ENCODE results near the gene ADIPOQ. TPM values are rescaled to one million over a fixed set of nuclear protein-coding genes. Genes with fewer than 3 reads are reported as not detected.
"Not testable (repeated sequence)": the region's sequence is repeated elsewhere in the genome, so short reads cannot be mapped to it uniquely, and the experiment has no call there.

The ADIPOQ gene
- total RNA-seq, 1 donor from 2014 or later = 0.05 TPM

DNA sequence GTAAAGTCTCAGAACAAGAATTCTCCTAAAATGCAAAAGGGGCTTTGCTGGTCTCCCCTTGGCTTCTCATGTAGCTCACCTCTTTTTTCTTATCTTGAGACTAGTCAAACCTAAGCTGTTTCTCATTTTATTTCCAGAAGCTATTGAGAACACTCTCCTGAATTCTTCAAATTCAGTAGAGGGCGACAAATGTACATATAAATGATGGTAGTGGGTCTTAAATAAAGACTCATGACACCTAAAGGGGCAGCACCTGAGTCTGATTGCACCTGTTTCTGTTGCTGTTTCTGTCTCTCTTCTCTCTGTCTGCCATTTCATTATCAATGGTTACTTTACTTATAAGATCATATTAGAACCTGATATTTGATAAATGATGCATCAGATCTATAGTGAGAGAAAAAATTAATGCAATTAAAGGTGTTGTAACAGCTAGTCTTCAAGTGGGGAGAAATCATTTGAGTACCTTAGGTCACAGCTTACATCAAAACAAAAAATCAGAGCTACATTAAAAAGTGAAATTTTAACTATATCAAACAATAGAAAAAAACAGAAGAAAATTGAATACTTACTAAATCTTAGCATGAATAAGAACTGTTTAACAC is 7.0 kb downstream of the ADIPOQ start:
- Mint-ChIP-seq H3K27me3 (ENCODE audit: low read depth) (peaks cover 17% of the 10 kb centered on the region), H3K36me3 (ENCODE audit: low read depth) (no peaks in the 10 kb centered on the region), H3K4me1 (ENCODE audit: low read depth) (no peaks in the 10 kb centered on the region), H3K4me3 (ENCODE audit: unreplicated experiment) (no peak overlapping the region), H3K27ac (ENCODE audit: unreplicated experiment) (no peak overlapping the region), H3K9me3 (ENCODE audit: low read depth) (no peaks in the 10 kb centered on the region)
- DNase-seq (ENCODE audit: low spot score) = no peak
- TF ChIP-seq, protein P1, sequence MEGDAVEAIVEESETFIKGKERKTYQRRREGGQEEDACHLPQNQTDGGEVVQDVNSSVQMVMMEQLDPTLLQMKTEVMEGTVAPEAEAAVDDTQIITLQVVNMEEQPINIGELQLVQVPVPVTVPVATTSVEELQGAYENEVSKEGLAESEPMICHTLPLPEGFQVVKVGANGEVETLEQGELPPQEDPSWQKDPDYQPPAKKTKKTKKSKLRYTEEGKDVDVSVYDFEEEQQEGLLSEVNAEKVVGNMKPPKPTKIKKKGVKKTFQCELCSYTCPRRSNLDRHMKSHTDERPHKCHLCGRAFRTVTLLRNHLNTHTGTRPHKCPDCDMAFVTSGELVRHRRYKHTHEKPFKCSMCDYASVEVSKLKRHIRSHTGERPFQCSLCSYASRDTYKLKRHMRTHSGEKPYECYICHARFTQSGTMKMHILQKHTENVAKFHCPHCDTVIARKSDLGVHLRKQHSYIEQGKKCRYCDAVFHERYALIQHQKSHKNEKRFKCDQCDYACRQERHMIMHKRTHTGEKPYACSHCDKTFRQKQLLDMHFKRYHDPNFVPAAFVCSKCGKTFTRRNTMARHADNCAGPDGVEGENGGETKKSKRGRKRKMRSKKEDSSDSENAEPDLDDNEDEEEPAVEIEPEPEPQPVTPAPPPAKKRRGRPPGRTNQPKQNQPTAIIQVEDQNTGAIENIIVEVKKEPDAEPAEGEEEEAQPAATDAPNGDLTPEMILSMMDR (IDR thresholded peaks at IDR 0.05) = peak; percentile 92

DNA sequence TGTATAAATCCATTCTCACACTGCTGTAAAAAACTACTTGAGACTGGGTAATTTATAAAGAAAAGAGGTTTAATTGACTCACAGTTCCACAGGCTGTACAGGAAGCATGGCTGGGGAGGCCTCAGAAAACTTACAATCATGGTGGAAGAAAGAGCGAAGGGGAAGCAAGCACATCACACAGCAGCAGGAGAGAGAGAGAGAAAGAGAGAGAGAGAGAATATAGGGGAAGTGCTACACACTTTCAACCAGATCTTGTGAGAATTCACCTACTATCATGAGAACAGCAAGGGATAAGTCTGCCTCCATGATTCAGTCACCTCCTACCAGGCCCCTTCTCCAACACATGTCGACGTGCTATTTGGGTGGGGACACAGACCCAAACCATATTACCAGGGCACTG is 9.3 kb downstream of the ADIPOQ start:
- not testable (repeated sequence) for H3K4me3 Mint-ChIP-seq (ENCODE audit: unreplicated experiment); H3K9me3 Mint-ChIP-seq (ENCODE audit: low read depth); H3K27ac Mint-ChIP-seq (ENCODE audit: unreplicated experiment); H3K4me1 Mint-ChIP-seq (ENCODE audit: low read depth); H3K27me3 Mint-ChIP-seq (ENCODE audit: low read depth); DNase-seq (ENCODE audit: low spot score); H3K36me3 Mint-ChIP-seq (ENCODE audit: low read depth)

DNA sequence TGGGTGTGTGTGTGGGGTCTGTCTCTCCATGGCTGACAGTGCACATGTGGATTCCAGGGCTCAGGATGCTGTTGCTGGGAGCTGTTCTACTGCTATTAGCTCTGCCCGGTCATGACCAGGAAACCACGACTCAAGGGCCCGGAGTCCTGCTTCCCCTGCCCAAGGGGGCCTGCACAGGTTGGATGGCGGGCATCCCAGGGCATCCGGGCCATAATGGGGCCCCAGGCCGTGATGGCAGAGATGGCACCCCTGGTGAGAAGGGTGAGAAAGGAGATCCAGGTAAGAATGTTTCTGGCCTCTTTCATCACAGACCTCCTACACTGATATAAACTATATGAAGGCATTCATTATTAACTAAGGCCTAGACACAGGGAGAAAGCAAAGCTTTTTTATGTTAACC is 10.5 kb downstream of the ADIPOQ start:
- Mint-ChIP-seq H3K27ac (ENCODE audit: unreplicated experiment) (no peak overlapping the region), H3K27me3 (ENCODE audit: low read depth) (no peaks in the 10 kb centered on the region), H3K9me3 (ENCODE audit: low read depth) (no peaks in the 10 kb centered on the region), H3K36me3 (ENCODE audit: low read depth) (no peaks in the 10 kb centered on the region), H3K4me3 (ENCODE audit: unreplicated experiment) (no peak overlapping the region), H3K4me1 (ENCODE audit: low read depth) (no peaks in the 10 kb centered on the region)
- TF ChIP-seq, protein P1 (IDR thresholded peaks at IDR 0.05) = no peak
- no peak for DNase-seq (ENCODE audit: low spot score)

DNA sequence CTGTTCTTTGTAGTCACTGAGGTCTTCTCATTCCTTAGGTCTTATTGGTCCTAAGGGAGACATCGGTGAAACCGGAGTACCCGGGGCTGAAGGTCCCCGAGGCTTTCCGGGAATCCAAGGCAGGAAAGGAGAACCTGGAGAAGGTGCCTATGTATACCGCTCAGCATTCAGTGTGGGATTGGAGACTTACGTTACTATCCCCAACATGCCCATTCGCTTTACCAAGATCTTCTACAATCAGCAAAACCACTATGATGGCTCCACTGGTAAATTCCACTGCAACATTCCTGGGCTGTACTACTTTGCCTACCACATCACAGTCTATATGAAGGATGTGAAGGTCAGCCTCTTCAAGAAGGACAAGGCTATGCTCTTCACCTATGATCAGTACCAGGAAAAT is 11.6 kb downstream of the ADIPOQ start:
- Mint-ChIP-seq H3K36me3 (ENCODE audit: low read depth) (no peaks in the 10 kb centered on the region), H3K27ac (ENCODE audit: unreplicated experiment) (no peak overlapping the region), H3K4me3 (ENCODE audit: unreplicated experiment) (no peak overlapping the region), H3K27me3 (ENCODE audit: low read depth) (no peaks in the 10 kb centered on the region), H3K4me1 (ENCODE audit: low read depth) (no peaks in the 10 kb centered on the region), H3K9me3 (ENCODE audit: low read depth) (peaks cover 2% of the 10 kb centered on the region)
- TF ChIP-seq, protein P1 (IDR thresholded peaks at IDR 0.05) = no peak
- no peak for DNase-seq (ENCODE audit: low spot score)

DNA sequence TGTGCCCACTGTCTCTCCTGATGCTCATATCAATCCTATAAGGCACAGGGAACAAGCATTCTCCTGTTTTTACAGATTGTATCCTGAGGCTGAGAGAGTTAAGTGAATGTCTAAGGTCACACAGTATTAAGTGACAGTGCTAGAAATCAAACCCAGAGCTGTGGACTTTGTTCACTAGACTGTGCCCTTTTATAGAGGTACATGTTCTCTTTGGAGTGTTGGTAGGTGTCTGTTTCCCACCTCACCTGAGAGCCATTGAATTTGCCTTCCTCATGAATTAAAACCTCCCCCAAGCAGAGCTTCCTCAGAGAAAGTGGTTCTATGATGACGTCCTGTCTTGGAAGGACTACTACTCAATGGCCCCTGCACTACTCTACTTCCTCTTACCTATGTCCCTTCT is 12.4 kb downstream of the ADIPOQ start:
- TF ChIP-seq, protein P1 (IDR thresholded peaks at IDR 0.05) = no peak
- H3K4me3 Mint-ChIP-seq (ENCODE audit: unreplicated experiment) = no peak overlapping the region
- no peaks in the 10 kb centered on the region for H3K36me3 Mint-ChIP-seq (ENCODE audit: low read depth)
- H3K27ac Mint-ChIP-seq (ENCODE audit: unreplicated experiment) = no peak overlapping the region
- no peaks in the 10 kb centered on the region for H3K27me3 Mint-ChIP-seq (ENCODE audit: low read depth)
- DNase-seq (ENCODE audit: low spot score) = no peak
- H3K9me3 Mint-ChIP-seq (ENCODE audit: low read depth) = peaks cover 2% of the 10 kb centered on the region
- H3K4me1 Mint-ChIP-seq (ENCODE audit: low read depth) = no peaks in the 10 kb centered on the region

DNA sequence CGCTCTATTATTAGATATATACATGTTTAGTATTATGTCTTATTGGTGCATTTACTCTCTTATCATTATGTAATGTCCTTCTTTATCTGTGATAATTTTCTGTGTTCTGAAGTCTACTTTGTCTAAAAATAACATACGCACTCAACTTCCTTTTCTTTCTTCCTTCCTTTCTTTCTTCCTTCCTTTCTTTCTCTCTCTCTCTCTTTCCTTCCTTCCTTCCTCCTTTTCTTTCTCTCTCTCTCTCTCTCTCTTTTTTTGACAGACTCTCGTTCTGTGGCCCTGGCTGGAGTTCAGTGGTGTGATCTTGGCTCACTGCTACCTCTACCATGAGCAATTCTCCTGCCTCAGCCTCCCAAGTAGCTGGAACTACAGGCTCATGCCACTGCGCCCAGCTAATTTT is 15.2 kb downstream of the ADIPOQ start:
- TF ChIP-seq, protein P1 (IDR thresholded peaks at IDR 0.05) = no peak
- Mint-ChIP-seq H3K9me3 (ENCODE audit: low read depth) (peaks cover 2% of the 10 kb centered on the region), H3K27ac (ENCODE audit: unreplicated experiment) (no peak overlapping the region), H3K4me1 (ENCODE audit: low read depth) (peaks cover 6% of the 10 kb centered on the region), H3K36me3 (ENCODE audit: low read depth) (no peaks in the 10 kb centered on the region), H3K4me3 (ENCODE audit: unreplicated experiment) (no peak overlapping the region), H3K27me3 (ENCODE audit: low read depth) (no peaks in the 10 kb centered on the region)
- no peak for DNase-seq (ENCODE audit: low spot score)

DNA sequence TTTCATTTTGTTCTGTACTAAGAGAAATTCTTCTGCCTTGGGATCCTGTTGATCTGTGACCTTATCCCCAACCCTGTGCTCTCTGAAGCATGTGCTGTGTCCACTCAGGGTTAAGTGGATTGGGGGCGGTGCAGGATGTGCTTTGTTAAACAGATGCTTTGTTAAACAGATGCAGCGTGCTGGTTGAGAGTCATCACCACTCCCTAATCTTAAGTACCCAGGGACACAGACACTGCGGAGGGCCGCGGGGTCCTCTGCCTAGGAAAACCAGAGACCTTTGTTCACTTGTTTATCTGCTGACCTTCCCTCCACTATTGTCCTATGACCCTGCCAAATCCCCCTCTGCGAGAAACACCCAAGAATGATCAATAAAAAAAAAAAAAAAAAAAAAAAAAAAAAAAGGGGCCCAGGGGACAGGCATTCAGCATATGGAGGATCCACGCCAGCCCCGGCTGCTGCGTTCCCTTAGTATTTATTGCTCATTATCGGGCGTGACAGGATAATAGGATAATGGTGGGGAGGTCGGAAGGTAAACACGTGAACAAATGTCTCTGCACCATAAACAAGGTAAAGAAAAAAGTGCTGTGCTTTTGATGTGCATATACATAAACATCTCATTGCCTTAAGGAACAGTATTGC is 22.8 kb downstream of the ADIPOQ start:
- H3K27me3 Mint-ChIP-seq (ENCODE audit: low read depth); H3K4me3 Mint-ChIP-seq (ENCODE audit: unreplicated experiment); H3K9me3 Mint-ChIP-seq (ENCODE audit: low read depth); H3K36me3 Mint-ChIP-seq (ENCODE audit: low read depth); H3K27ac Mint-ChIP-seq (ENCODE audit: unreplicated experiment); DNase-seq (ENCODE audit: low spot score): not testable (repeated sequence)
- peaks cover 15% of the 10 kb centered on the region for H3K4me1 Mint-ChIP-seq (ENCODE audit: low read depth)

DNA sequence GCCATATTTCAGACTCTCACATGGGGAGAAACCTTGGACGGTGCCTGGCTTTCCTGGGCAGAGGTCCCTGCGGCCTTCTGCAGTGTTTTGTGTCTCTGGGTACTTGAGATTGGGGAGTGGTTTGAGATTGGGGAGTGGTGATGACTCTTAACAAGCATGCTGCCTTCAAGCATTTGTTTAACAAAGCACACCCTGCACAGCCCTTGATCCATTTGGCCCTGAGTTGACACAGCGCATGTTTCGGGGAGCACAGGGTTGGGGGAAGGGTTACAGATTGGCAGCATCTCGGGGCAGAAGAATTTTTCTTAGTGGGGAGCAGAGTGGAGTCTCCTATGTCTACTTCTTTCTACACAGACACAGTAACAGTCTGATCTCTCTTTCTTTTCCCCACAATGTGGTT is 23.6 kb downstream of the ADIPOQ start:
- H3K4me1 Mint-ChIP-seq (ENCODE audit: low read depth); H3K4me3 Mint-ChIP-seq (ENCODE audit: unreplicated experiment): not testable (repeated sequence)

More for the DNA sequence above, 23.6 kb downstream of the ADIPOQ start:
- H3K36me3 Mint-ChIP-seq (ENCODE audit: low read depth); H3K9me3 Mint-ChIP-seq (ENCODE audit: low read depth); H3K27ac Mint-ChIP-seq (ENCODE audit: unreplicated experiment); H3K27me3 Mint-ChIP-seq (ENCODE audit: low read depth); DNase-seq (ENCODE audit: low spot score): not testable (repeated sequence)
